ENCODE data around the gene MGAT5. TPM values are rescaled to one million over a fixed set of nuclear protein-coding genes. Genes with fewer than 3 reads are reported as not detected.
A peak's percentile ranks its signal among the peaks of the same experiment; 100 is the strongest.

MGAT5 gene
- total RNA-seq, 4 donors from 2014 or later: 34.1 to 47.5 (median 42.6) TPM

- peak overlapping the region in 2 of 4 donors; percentile 51 to 82 for H3K27ac ChIP-seq
- peaks cover 0 to under 1% (median 0%) of the 10 kb centered on the region in 3 donors for H3K36me3 ChIP-seq
- TF ChIP-seq POLR2A (IDR thresholded peaks at IDR 0.05): no peak
- TF ChIP-seq EP300 (IDR thresholded peaks at IDR 0.05): no peak
- no peak for TF ChIP-seq CTCF (IDR thresholded peaks at IDR 0.05)
- H3K9me3 ChIP-seq: no peaks in the 10 kb centered on the region
- H3K4me3 ChIP-seq: no peak overlapping the region
- DNase-seq (ENCODE audit: low spot score in 2 of 2): no peak
- WGBS, 2 donors: 28 to 37% methylated on average over 5 of the region's 5 CpGs
- no peaks in the 10 kb centered on the region for H3K27me3 ChIP-seq
- H3K4me1 ChIP-seq: peaks cover 0 to 53% (median 17%) of the 10 kb centered on the region in 4 donors
Observed at GRCh38 chr2:134410831-134411231, 157.0 kb downstream of the MGAT5 start.

- 45 to 53% methylated on average over 6 of the region's 6 CpGs for WGBS, 2 donors
- Histone ChIP-seq H3K27me3 (no peaks in the 10 kb centered on the region), H3K4me1 (peaks cover 0 to 53% (median 17%) of the 10 kb centered on the region in 4 donors), H3K27ac (peak overlapping the region; percentile 5 to 82 (median 56)), H3K4me3 (no peak overlapping the region), H3K9me3 (no peaks in the 10 kb centered on the region), H3K36me3 (no peaks in the 10 kb centered on the region)
- DNase-seq (ENCODE audit: low spot score in 2 of 2): no peak
- TF ChIP-seq CTCF (IDR thresholded peaks at IDR 0.05): no peak
- TF ChIP-seq EP300 (IDR thresholded peaks at IDR 0.05): no peak
- TF ChIP-seq POLR2A (IDR thresholded peaks at IDR 0.05): no peak
Observed at GRCh38 chr2:134411279-134411827, 157.5 kb downstream of the MGAT5 start.

- Histone ChIP-seq H3K36me3 (no peaks in the 10 kb centered on the region), H3K9me3 (no peaks in the 10 kb centered on the region), H3K27me3 (no peaks in the 10 kb centered on the region), H3K27ac (peak overlapping the region; percentile 5 to 82 (median 56)), H3K4me3 (no peak overlapping the region), H3K4me1 (peaks cover 0 to 53% (median 17%) of the 10 kb centered on the region in 4 donors)
- TF ChIP-seq POLR2A (IDR thresholded peaks at IDR 0.05) (no peak), EP300 (IDR thresholded peaks at IDR 0.05) (peak in 1 of 2 donors; percentile 64), CTCF (IDR thresholded peaks at IDR 0.05) (peak; percentile 68 to 83 (median 75))
- WGBS, 2 donors: 22 to 29% methylated on average over 7 to 8 of the region's 8 CpGs
- peak; percentile 38 to 73 for DNase-seq (ENCODE audit: low spot score in 2 of 2)
Observed at GRCh38 chr2:134411828-134412638, 158.2 kb downstream of the MGAT5 start.

- peak overlapping the region in 2 of 4 donors; percentile 51 to 82 for H3K27ac ChIP-seq
- H3K27me3 ChIP-seq: no peaks in the 10 kb centered on the region
- H3K4me3 ChIP-seq: no peak overlapping the region
- no peaks in the 10 kb centered on the region for H3K9me3 ChIP-seq
- DNase-seq (ENCODE audit: low spot score in 2 of 2): no peak
- no peaks in the 10 kb centered on the region for H3K36me3 ChIP-seq
- 59 to 76% methylated on average over 8 of the region's 8 CpGs for WGBS, 2 donors
- peaks cover 0 to 58% (median 17%) of the 10 kb centered on the region in 4 donors for H3K4me1 ChIP-seq
- TF ChIP-seq EP300 (IDR thresholded peaks at IDR 0.05): no peak
- TF ChIP-seq CTCF (IDR thresholded peaks at IDR 0.05): no peak
- TF ChIP-seq POLR2A (IDR thresholded peaks at IDR 0.05): no peak
Observed at GRCh38 chr2:134412639-134412999, 158.7 kb downstream of the MGAT5 start.

GRCh38 chr2:134413430-134413829, 159.6 kb downstream of the MGAT5 start:
- WGBS, 2 donors: 39 to 48% methylated on average over 1 of the region's 1 CpG
- TF ChIP-seq EP300 (IDR thresholded peaks at IDR 0.05) (no peak), POLR2A (IDR thresholded peaks at IDR 0.05) (no peak), CTCF (IDR thresholded peaks at IDR 0.05) (no peak)
- H3K27ac ChIP-seq: peak overlapping the region in 2 of 4 donors; percentile 51 to 82

More at GRCh38 chr2:134413430-134413829, 159.6 kb downstream of the MGAT5 start:
- no peak for DNase-seq (ENCODE audit: low spot score in 2 of 2)
- Histone ChIP-seq H3K9me3 (no peaks in the 10 kb centered on the region), H3K4me1 (peaks cover 0 to 60% (median 17%) of the 10 kb centered on the region in 4 donors), H3K36me3 (no peaks in the 10 kb centered on the region), H3K4me3 (no peak overlapping the region), H3K27me3 (no peaks in the 10 kb centered on the region)
